HTR-8/SVneo (cell line): ENCODE data around the gene SYTL1.

Experiments
- DNase-seq: peaks from one replicate; pipeline ENCODE4 v3.0.0; 2011; ENCODE audit warnings: low spot score, mixed read lengths; ENCODE audit not compliant: insufficient read length
- FAIRE-seq: peaks from 2 replicates; lab custom pipeline; 2011; peaks lifted over from hg19 to GRCh38; lab: Jason Lieb, UNC

SYTL1 gene

DNA sequence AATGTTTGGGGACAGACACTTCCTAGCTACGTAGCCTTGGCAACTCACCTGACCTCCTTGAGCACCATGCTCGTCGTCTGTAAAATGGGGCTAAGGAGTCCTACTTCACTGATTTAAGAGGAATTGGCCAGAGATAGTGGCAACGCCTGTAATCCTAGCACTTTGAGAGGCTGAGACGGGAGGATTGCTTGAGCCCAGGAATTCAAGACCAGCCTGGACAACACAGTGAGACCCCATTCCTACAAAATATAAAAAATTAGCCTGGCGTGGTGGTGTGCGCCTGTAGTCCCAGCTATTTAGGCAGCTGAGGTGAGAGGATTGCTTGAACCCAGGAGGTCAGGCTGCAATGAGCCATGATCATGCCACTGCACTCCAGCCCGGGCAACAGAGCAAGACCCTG is 4.5 kb downstream of the SYTL1 start:
- DNase-seq (no peak), FAIRE-seq (no peak)

DNA sequence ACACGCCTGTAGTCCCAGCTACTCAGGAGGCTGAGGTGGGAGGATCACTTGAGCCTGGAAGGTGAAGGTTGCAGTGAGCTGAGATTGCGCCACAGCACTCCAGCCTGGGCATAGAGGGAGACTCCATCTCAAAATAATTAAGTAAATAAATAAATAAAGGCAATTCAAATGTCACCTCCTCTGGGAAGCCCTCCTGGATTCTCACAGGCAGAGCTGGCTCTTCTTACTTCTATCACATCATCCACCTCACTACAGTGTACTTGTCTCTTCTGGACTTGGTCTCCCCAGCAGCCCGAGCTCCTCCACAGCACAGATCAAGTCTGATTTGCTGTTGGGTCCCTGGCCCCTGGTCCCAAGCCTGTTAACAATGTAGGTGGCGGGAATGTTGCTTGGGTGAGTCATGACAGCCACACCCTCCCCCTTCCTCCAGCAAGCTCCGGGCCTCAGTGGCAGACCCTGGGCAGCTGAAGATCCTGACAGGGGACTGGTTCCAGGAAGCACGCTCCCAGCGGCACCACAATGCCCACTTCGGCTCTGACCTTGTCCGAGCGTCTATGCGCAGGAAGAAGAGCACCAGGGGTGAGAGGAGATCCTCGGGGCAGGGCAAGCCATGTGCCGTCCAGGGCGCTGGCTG is 5.3 kb downstream of the SYTL1 start:
- DNase-seq, result no peak
- no peak for FAIRE-seq

DNA sequence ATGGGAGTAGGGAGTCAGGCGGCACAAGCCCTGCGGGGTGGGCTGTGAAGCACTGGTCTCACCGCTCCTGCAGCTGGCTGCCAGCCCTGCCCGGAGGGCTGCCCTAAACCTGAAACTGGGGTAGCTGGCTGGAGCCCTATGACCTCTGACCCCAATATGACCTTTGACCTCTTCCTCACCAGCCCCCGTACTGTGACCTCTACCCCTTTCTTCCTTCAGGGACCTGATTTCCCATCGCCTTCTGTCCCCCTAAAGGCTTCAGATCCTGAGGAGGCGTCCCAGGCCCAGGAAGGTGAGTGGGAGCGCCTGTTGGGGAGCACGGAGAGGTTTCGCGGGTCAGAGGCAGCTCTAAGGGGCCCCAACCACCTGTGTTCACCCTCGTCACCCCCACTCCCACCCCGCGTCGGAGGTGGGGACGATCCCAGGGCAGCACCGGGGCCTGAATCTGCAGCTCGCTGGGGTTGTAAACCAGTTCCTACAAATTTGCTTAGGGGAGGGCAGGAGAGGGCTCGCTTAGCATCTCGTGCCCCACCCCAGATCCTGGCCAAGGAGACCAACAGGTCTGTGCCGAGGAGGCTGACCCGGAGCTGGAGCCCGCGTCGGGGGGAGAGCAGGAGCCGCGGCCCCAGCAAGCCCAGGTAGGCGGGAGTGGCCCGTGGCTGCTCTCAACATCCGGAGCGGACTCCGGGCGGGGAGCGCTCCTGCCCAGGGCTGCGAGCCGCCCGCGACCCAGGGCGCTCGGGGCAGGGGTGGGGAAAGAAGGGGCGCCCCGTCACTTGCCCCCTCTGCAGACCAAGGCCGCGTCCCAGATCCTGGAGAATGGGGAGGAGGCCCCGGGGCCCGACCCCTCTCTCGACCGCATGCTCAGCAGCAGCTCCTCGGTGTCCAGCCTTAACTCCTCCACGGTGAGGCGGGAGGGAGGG is 7.3 kb downstream of the SYTL1 start:
- FAIRE-seq, result no peak
- DNase-seq, result peak; percentile 60

DNA sequence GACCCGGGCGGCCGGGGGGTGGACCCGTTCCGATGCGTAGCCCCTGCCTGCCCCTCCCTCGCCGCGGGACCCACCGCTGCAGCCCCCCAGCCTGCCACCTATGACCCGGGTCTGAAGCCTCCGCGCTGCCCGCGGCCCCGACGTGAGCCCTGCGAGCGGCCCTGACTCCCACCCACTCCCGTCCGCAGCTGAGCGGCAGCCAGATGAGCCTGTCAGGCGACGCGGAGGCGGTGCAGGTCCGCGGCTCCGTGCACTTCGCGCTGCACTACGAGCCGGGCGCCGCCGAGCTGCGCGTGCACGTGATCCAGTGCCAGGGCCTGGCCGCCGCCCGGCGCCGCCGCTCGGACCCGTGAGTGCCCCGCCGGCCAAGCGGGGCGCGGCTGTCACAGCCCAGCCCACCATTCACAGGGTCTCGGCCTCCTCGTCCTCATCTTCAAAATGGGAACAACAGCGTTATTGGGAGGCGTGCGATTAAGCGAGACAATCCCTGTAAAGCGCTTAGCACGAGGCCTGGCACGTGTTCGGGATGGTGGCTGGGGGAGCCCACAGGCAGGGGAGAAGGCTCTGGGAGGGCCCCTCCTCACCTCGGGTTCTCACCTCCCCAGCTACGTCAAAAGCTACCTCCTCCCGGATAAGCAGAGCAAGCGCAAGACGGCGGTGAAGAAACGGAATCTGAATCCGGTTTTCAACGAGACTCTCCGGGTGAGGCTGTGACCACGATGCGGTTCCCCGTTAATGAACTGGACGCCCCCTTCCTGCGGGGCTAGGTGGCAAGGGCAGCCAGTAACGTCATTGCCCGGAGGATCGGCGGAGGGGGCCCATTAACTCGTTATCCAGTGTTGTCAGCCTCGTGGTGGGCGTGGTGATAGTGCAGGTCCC is 8.2 kb downstream of the SYTL1 start:
- FAIRE-seq (peak; percentile 80), DNase-seq (peak; percentile 57)

DNA sequence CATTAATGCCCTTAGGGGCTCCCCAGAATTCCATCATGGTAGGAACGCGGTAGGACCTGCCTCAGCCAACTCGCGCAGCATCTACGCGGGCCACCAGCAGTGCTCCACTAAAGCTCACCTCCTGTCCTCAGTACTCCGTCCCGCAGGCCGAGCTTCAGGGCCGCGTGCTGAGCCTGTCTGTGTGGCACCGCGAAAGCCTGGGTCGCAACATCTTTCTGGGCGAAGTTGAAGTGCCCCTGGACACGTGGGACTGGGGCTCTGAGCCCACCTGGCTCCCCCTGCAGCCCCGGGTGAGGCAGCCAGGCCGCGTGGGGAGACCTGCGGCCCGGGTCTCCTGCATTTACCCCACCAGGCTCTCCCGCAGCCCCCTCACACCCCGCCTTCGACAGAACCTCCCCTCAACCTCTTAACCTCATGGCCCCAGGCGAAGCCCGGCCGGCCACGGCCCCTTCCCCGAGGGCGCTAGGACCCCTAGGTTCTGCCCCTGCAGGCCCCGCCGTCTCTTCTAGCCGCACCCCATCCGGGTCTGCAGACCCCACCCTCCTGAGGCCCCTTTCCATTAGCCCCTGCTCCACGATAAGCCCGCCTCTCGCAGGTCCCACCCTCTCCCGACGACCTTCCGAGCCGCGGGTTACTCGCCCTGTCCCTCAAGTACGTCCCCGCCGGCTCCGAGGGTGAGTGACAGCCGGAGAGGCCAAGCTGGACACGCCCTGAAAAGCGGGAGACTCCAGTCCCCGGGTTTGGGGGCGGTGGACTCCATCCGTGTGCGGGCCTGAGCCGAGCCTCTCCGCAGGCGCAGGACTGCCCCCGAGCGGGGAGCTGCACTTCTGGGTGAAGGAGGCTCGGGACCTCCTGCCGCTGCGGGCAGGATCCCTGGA is 9.1 kb downstream of the SYTL1 start:
- DNase-seq (no peak), FAIRE-seq (no peak)

DNA sequence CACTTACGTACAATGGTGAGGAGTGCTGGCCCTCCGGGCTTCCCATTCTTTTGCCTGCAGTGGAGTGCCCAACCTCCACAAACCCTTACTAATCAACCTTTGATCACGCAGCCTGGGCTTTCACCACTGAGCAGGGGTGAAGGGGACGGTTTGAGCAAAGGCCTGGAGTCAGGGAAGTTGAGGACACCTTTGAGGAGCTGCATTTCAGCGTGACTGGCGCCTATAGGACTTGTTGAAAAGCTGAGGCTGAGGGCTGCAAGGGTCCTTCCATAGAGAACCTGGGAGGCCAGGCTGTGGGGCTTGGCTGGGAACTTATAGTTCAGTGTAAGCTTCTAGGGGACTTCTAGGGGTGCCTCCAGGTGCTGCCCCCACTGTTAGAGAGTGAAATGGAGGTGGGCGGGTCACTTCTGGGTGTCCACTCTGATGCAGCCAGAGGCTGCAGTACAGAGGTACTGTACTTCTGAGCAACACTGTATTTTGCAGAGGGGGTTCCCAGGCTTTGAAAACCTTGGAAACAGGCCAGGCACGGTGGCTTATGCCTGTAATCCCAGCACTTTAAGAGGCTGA is 9.8 kb downstream of the SYTL1 start:
- DNase-seq (no peak), FAIRE-seq (no peak)

DNA sequence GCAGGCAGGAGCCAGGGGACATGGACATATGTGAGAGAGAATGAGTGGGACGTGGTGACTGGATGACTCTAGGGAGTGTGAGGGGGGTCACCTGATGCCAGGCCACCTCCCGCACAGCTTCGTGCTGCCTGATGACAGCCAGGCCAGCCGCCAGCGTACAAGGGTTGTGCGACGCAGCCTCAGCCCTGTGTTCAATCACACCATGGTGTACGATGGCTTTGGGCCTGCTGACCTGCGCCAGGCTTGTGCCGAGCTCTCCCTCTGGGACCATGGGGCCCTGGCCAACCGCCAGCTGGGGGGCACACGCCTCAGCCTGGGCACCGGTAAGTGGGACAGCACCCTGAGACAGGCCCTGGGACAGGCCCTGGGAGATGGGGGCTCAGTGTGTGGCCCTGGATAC is 11.3 kb downstream of the SYTL1 start:
- FAIRE-seq, result no peak
- DNase-seq, result no peak

DNA sequence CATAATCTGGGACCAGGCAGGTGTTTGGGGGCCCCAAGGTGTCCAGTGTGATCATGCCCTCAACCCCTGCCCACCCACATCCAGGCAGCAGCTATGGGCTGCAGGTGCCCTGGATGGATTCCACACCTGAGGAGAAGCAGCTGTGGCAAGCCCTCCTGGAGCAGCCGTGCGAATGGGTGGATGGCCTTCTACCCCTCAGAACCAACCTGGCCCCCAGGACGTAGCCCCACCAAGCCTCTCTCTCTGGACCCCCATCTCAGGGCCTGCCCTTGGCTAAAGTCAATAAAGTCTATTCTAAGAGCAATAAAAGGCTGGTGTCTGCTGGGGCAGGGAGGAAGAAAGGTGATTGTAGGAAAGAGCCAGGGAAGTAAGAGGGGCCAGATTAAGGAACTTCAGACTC is 11.8 kb downstream of the SYTL1 start:
- FAIRE-seq (no peak), DNase-seq (no peak)

DNA sequence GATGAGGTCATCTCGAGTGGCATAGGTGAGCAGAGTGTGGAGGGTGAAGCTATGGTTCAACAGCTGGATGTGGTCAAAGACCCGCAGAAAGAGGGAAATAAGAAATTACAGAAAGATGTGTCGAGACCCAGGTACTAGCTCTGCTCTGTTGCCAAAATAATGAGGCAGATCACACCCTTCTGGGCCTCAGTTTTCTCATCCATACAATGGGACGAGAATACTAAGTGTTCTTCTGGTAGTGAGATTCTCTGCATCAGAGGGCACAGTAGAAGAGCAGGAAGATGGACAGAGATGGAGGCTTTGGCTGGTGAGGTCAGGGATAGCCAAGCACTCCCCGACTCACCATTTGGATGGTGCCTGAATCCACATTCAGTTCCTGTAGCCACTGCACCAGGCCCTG is 13.9 kb downstream of the SYTL1 start:
- no peak for FAIRE-seq
- DNase-seq, result no peak

DNA sequence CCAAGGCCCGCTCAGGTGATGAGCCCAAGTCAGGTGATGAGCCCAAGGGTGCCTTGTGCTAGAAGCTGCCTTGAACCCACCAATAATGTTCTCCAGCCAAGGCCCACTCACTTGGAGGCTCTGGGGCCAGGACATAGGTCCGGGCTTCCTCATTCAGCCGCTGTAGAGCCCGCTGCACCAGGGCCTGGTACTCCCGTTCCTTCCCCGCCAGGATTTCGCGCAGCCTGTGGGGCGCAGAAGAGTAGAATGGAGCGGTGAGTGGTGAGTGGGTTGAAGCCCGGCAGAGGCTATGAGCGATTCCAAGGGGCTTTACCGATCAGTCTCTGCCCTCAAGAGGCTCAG is 14.4 kb downstream of the SYTL1 start:
- FAIRE-seq (no peak), DNase-seq (no peak)

DNA sequence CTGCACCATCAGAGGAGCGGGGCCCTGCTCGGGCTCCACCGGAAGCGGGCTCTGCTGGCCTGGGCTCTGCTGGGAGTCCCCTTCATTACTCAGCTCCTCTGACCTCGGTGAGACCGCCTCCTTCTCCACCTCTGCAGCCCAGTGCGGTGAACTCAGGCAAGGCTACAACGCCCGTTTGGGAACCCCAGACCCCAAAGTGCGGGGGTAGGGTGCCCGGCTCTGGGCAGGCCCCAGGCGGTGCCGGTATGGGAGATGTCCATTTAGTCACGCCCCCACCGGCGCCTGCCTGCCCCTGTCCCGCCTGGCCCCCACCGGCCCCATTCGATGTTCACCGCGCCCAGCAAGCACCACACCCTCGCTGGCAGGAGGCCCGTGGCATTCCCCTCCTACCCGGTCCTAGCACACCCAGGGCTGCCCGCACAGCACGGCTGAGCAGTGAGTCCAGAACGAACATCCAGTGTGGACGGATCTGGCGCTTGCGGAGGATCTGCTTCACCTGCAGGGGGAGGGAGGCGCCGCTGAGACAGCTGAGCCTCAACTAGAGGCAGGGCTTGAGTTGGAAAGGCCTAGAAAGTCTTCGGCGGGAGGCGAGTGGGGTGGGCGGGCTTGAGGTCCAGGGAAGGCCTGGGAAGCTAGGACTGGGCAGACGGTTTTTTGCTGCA is 14.9 kb downstream of the SYTL1 start:
- FAIRE-seq (no peak), DNase-seq (no peak)

DNA sequence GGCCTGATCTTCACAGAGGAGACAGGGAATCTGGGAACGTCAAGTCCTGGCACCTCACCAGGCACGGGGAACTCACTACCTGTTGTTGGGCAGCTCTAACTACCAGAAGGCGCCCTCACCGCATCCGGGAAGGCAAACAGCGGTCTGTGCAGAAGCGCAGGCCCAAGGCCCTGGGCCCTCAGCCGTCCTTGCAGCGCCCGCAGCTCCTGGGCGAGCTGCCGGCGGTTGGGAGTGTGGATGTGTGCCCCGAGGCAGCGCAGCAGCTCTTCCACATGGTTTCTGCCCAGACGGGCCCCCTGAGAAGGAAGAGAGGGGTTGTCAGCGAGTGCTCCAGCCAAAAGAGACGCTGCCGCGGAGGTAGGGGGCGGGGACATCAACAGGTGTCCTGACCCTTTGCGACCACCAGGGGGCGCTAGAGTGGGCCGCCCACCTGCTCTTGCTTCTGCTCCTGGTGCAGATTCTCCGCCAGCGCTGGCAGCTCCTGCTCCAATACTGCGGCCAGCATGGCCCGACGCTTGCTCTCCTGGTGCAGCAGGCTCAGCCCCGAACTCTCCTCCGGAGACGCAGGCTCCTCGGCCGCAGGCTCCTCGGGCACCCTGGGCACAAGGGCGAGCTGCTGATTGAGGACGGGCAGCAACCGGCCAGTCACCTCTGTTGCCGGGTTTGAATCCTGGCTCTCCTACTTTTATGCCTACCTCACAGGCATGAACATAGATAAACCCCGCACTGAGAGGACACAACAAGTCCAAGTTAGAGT is 15.6 kb downstream of the SYTL1 start:
- DNase-seq, result peak; percentile 64
- FAIRE-seq, result no peak

DNA sequence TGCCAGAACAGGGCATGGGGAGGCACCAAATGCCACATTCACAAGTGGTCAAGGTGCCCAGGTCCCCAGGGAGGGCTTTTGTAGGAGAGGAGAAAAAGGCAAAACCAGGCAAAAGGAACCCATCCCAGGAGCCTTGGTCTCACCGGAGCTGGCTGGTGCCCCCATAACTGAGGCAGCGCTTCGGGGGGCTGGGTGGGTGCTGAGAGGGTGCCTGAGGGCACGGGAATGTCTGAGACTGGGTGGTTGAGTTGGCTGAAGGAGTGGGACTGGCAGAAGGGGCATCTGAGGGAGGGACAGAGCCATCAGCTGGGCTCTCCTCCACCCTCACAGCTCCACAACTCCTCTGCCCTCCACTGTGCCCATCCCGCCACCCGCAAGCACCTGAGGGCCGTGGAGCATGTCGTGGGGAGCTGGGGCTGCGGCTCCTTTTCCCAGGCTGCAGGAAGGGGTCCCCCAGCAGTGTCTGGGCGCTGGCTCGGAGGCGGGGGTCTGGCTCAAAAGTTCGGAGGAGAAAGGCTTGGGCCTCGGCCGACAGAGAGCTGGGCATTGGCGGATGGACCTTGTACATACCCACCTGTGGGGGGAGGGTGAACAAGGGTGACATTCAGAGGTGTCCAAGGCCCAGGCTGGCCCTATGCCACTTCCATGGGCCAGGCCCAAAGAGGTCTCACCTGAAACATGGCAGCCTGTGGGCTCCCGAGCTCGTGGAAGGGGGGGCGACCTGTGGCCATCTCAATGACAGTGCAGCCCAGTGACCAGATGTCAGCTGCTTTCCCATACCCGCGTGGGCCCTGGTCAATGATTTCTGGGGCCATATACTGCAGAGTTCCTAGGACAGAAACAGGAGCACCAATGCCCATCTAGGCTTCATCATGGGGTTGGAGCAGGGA is 16.5 kb downstream of the SYTL1 start:
- no peak for DNase-seq
- FAIRE-seq, result no peak

DNA sequence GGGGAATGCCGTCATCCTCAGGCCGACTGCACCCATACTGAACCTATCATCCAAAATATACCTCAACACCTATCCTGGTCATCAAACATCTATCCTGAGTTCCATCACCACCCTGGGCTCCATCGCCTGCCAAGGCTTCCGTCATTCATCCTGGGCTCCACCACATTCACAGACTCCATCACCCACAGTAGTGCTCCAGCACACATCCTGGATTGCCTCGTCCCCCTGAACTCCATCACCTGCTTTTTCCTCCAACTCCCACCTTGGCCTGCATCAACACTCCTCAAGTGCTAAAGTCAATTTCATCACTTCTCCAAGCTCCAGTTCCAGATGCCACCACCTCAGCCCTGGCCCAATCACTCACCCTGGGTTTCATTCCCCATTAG is 17.1 kb downstream of the SYTL1 start:
- DNase-seq (no peak), FAIRE-seq (no peak)

DNA sequence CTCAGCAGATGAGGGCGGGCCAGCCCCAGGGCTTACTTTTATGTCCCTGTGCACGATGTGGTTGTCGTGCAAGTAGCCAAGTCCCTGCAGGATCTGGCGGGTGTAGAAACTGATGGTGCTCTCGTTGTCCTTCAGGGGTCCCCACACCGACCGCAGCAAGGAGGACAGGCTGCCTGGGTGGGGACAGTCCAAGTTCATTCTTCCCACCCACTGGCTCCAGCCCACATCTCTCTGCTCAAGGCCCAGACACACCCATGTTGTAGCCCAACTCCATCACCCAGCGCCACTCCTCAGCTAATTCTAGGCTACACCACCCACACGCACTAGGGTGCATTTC is 18.0 kb downstream of the SYTL1 start:
- no peak for DNase-seq
- FAIRE-seq, result no peak

DNA sequence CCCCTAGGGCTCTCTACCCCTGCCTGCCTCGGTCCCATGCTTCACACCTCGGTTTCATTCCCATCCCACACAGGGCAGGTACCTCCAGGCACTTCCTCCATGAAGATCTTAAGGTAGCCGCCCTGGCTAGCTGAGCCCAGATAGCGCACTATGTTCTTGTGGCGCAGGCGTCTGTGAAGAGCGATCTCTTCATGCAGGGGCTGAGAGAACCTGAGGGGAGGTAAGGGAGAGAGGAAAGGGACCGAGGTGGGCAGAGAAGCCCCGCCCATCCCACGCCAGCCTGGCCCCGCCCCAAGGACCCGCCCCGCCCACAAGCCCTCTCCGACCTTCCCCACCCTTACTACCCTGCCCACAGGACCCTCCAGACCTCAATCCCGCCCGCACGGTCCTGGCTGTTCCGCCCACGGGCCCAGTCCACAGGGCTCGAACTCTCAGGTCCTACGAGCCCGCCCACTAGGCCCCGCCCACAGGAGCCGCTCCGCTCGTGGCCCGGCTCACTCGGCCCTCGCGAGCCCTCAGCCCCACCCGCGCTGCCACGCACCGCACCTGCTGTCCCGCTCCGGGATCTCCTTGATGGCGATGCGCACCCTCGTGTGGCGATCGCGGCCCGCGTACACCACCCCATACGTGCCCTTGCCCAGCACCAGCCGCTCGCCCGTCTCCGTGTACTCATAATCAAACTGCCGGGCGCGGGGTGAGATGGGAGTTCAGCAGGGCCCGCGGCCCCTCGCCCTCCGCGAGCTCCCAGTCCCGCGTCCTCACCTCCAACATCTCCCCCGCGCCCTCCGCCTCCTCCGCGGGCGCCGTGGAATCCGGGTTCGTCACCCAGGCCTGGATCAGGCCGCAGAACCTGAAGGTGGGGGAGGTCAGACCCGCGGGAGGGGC is 18.6 kb downstream of the SYTL1 start:
- FAIRE-seq, result no peak
- DNase-seq, result no peak

DNA sequence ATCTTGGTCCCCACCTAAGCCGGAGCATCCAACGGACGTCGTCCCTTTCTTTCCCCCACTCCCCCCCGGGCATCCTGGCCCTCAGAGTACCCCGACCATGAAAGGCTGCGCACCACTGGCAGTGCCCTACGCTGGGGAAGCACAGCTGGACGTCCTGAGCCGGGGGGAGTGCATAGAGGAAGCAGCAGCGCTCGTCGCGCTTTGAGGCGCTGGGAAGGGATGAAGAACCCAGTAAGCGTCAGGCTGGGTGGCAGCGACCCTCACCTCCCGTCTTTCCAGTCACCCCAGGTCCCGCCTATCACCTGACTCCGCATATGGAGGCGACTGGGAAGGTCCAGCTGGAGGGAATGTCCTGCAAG is 19.2 kb downstream of the SYTL1 start:
- FAIRE-seq (no peak), DNase-seq (no peak)
